Measurements from ENCODE around the gene AHRR. TPM values are rescaled to one million over a fixed set of nuclear protein-coding genes. Genes with fewer than 3 reads are reported as not detected.

The AHRR gene
- total RNA-seq, 6 experiments from 2014 or later, result 30.9 to 55.7 (median 51.9) TPM

DNA sequence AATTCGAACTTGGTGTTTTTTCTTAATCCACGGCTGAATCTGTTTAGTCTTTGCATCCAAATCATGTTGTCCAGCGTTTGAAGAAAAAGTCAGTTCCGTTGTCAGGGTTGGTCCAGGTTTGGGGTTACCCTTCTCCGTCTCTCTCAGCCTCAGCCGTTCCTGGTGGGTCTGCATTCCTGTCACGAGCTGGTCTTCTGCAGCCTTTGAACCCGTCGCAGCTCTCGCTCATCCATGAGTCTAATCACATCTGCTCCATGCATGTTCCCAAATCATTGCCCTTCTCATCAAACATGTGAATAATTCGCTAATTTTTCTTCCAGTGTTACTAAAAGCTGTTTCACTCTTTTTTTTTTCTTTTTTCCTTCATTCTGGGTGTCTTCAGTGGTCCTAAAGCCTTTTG is 82.5 kb downstream of the AHRR start:
- no peaks in the 10 kb centered on the region for H3K9me3 Mint-ChIP-seq
- H3K36me3 Mint-ChIP-seq (ENCODE audit: low read depth), result peaks cover 59% of the 10 kb centered on the region
- H3K4me3 Mint-ChIP-seq, result no peak overlapping the region
- peaks cover 9% of the 10 kb centered on the region for H3K27me3 Mint-ChIP-seq (ENCODE audit: insufficient read depth)
- TF ChIP-seq, protein P1, sequence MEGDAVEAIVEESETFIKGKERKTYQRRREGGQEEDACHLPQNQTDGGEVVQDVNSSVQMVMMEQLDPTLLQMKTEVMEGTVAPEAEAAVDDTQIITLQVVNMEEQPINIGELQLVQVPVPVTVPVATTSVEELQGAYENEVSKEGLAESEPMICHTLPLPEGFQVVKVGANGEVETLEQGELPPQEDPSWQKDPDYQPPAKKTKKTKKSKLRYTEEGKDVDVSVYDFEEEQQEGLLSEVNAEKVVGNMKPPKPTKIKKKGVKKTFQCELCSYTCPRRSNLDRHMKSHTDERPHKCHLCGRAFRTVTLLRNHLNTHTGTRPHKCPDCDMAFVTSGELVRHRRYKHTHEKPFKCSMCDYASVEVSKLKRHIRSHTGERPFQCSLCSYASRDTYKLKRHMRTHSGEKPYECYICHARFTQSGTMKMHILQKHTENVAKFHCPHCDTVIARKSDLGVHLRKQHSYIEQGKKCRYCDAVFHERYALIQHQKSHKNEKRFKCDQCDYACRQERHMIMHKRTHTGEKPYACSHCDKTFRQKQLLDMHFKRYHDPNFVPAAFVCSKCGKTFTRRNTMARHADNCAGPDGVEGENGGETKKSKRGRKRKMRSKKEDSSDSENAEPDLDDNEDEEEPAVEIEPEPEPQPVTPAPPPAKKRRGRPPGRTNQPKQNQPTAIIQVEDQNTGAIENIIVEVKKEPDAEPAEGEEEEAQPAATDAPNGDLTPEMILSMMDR (IDR thresholded peaks at IDR 0.05), result no peak
- no peak for DNase-seq
- H3K27ac Mint-ChIP-seq, result peak overlapping the region; percentile 5; the same call in 1 of the 2 replicates
- H3K4me1 Mint-ChIP-seq (ENCODE audit: low read depth), result peaks cover 63% of the 10 kb centered on the region

DNA sequence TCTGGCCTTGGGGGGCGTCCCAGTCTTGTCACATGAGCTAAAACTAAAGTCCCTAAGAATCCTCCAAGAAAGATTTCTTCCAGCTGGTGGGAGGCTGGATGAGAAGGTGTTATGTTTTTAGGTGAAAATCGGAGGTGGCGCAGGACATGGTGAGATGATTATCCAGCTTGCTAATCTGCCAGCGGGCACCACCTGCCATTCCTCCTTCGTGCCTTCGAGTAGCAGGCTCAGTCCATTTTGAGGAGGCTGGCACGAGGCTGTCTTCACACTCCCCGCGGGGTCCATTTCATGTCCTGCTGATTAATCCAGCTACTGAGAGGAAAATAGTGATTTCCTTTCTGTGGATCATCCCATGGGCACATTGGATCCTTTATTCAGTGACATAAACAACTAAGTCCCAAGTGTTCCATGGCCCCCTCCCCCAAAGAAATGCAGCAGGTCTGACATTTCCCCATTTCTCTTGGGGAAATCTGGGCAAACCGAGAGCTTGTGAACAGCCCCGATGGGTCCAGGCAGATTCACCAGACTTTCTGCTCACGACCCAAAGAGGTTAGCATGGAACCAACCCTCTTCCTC is 83.2 kb downstream of the AHRR start:
- TF ChIP-seq, protein P1 (IDR thresholded peaks at IDR 0.05), result no peak
- no peaks in the 10 kb centered on the region for H3K9me3 Mint-ChIP-seq
- DNase-seq, result no peak
- H3K36me3 Mint-ChIP-seq (ENCODE audit: low read depth), result peaks cover 67% of the 10 kb centered on the region
- no peak overlapping the region for H3K27ac Mint-ChIP-seq
- peaks cover 58% of the 10 kb centered on the region for H3K4me1 Mint-ChIP-seq (ENCODE audit: low read depth)
- H3K4me3 Mint-ChIP-seq, result no peak overlapping the region
- peaks cover 9% of the 10 kb centered on the region for H3K27me3 Mint-ChIP-seq (ENCODE audit: insufficient read depth)

DNA sequence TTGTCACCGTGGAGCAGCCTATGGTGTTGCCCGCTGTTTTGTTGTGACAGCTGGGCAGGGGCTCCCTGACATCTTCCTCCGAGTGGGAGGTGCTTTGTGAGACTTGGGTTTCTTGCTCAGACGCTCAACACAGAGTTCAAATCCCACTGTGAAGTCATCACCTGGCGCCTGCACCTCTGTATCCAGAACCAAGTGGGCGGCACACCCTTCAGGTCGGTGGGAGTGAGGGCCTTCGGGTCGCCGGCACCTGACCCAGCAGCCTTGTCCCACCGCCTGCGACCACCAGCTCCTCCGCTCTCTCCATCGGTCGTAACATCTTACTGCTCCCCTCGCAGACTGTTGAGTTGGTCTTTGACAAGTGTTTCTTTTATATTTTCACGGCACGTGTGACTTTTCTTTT is 83.9 kb downstream of the AHRR start:
- H3K27me3 Mint-ChIP-seq (ENCODE audit: insufficient read depth), result peaks cover 6% of the 10 kb centered on the region
- peaks cover 56% of the 10 kb centered on the region for H3K4me1 Mint-ChIP-seq (ENCODE audit: low read depth)
- H3K4me3 Mint-ChIP-seq, result no peak overlapping the region
- no peak overlapping the region for H3K27ac Mint-ChIP-seq
- no peak for DNase-seq
- no peaks in the 10 kb centered on the region for H3K9me3 Mint-ChIP-seq
- TF ChIP-seq, protein P1 (IDR thresholded peaks at IDR 0.05), result no peak
- H3K36me3 Mint-ChIP-seq (ENCODE audit: low read depth), result peaks cover 69% of the 10 kb centered on the region

DNA sequence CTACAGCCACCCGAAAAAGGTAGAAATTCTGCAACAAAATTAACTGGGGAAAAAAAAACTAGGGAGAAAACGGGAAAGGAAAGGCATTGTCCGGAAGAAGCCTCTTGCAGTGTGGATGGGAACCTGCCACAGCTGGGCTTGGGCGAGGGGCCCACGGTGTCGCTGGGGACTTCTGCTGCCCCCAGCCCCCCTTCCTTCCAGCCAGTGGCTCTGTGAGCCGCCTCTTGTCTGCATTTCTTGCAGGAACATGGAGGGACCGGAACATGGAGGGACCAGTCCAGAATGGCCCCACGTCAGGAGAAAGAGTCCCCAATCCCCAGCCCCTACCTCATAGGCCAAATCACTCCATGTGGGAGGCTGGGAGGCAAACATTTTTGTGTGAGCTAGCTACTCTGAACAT is 84.5 kb downstream of the AHRR start:
- H3K4me3 Mint-ChIP-seq, result no peak overlapping the region
- H3K27me3 Mint-ChIP-seq (ENCODE audit: insufficient read depth), result peaks cover 6% of the 10 kb centered on the region
- peaks cover 56% of the 10 kb centered on the region for H3K4me1 Mint-ChIP-seq (ENCODE audit: low read depth)
- no peaks in the 10 kb centered on the region for H3K9me3 Mint-ChIP-seq
- H3K27ac Mint-ChIP-seq, result no peak overlapping the region
- TF ChIP-seq, protein P1 (IDR thresholded peaks at IDR 0.05), result no peak
- DNase-seq, result no peak
- H3K36me3 Mint-ChIP-seq (ENCODE audit: low read depth), result peaks cover 69% of the 10 kb centered on the region

DNA sequence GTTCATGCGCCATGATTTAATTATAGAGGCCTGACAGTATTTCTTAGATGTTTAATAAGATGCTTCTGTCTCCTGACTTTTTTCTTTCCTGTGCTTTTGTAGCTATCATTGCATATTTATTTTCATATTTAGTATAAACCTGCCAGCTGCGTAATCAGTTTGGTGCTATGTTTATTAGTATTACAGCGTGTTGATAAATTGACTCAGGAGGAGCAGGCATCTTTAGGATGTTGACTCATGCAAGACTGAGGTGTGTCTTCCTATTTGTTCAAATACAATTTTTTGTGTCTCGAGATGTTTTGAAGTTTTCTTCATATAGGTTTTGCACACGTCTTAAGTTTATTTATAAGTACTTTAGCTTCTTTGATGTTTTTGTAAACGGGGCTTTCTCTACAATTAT is 85.5 kb downstream of the AHRR start:
- peaks cover 62% of the 10 kb centered on the region for H3K36me3 Mint-ChIP-seq (ENCODE audit: low read depth)
- DNase-seq, result no peak
- H3K27ac Mint-ChIP-seq, result no peak overlapping the region
- H3K9me3 Mint-ChIP-seq, result no peaks in the 10 kb centered on the region
- H3K4me1 Mint-ChIP-seq (ENCODE audit: low read depth), result peaks cover 52% of the 10 kb centered on the region
- H3K27me3 Mint-ChIP-seq (ENCODE audit: insufficient read depth), result peaks cover 2% of the 10 kb centered on the region
- no peak overlapping the region for H3K4me3 Mint-ChIP-seq
- TF ChIP-seq, protein P1 (IDR thresholded peaks at IDR 0.05), result no peak

Data from HFFc6 (cell line).